ENCODE measurements around the gene ZNF366.
A peak's percentile ranks its signal among the peaks of the same experiment; 100 is the strongest.

ZNF366 gene

GRCh38 chr5:72477176-72477575 lies 30.0 kb downstream of the ZNF366 start:
- Histone ChIP-seq H3K27me3 (ENCODE audit: insufficient read depth, low read length) (no peaks in the 10 kb centered on the region), H3K4me3 (ENCODE audit: low read depth, low read length) (no peak overlapping the region)

GRCh38 chr5:72476721-72477120 lies 30.5 kb downstream of the ZNF366 start:
- Histone ChIP-seq H3K4me3 (ENCODE audit: low read depth, low read length) (no peak overlapping the region), H3K27ac (ENCODE audit: low read depth, low read length) (no peak overlapping the region), H3K27me3 (ENCODE audit: insufficient read depth, low read length) (no peaks in the 10 kb centered on the region), H3K79me2 (ENCODE audit: control insufficient read depth, insufficient read depth, low read length, unreplicated experiment) (no peaks in the 10 kb centered on the region), H3K4me1 (ENCODE audit: control insufficient read depth, insufficient read depth, low read length, unreplicated experiment) (peaks cover 12% of the 10 kb centered on the region), H2AFZ (ENCODE audit: low read length, unreplicated experiment) (no peak overlapping the region), H3K36me3 (ENCODE audit: insufficient read depth, low read length) (no peaks in the 10 kb centered on the region)

More at GRCh38 chr5:72477176-72477575, 30.0 kb downstream of the ZNF366 start:
- Histone ChIP-seq H3K79me2 (ENCODE audit: control insufficient read depth, insufficient read depth, low read length, unreplicated experiment) (no peaks in the 10 kb centered on the region), H2AFZ (ENCODE audit: low read length, unreplicated experiment) (no peak overlapping the region), H3K36me3 (ENCODE audit: insufficient read depth, low read length) (no peaks in the 10 kb centered on the region), H3K4me1 (ENCODE audit: control insufficient read depth, insufficient read depth, low read length, unreplicated experiment) (peaks cover 7% of the 10 kb centered on the region), H3K27ac (ENCODE audit: low read depth, low read length) (no peak overlapping the region)

GRCh38 chr5:72476275-72476674 lies 30.9 kb downstream of the ZNF366 start:
- Histone ChIP-seq H3K27me3 (ENCODE audit: insufficient read depth, low read length) (no peaks in the 10 kb centered on the region), H3K36me3 (ENCODE audit: insufficient read depth, low read length) (no peaks in the 10 kb centered on the region), H3K4me1 (ENCODE audit: control insufficient read depth, insufficient read depth, low read length, unreplicated experiment) (peaks cover 16% of the 10 kb centered on the region), H3K79me2 (ENCODE audit: control insufficient read depth, insufficient read depth, low read length, unreplicated experiment) (no peaks in the 10 kb centered on the region), H3K4me3 (ENCODE audit: low read depth, low read length) (no peak overlapping the region), H3K27ac (ENCODE audit: low read depth, low read length) (no peak overlapping the region), H2AFZ (ENCODE audit: low read length, unreplicated experiment) (no peak overlapping the region)

GRCh38 chr5:72474516-72474915 lies 32.7 kb downstream of the ZNF366 start:
- H3K4me1 ChIP-seq (ENCODE audit: control insufficient read depth, insufficient read depth, low read length, unreplicated experiment) = peaks cover 27% of the 10 kb centered on the region
- no peaks in the 10 kb centered on the region for H3K79me2 ChIP-seq (ENCODE audit: control insufficient read depth, insufficient read depth, low read length, unreplicated experiment)
- no peaks in the 10 kb centered on the region for H3K27me3 ChIP-seq (ENCODE audit: insufficient read depth, low read length)
- no peak overlapping the region for H3K27ac ChIP-seq (ENCODE audit: low read depth, low read length)
- H3K4me3 ChIP-seq (ENCODE audit: low read depth, low read length) = no peak overlapping the region
- no peak overlapping the region for H2AFZ ChIP-seq (ENCODE audit: low read length, unreplicated experiment)
- H3K36me3 ChIP-seq (ENCODE audit: insufficient read depth, low read length) = no peaks in the 10 kb centered on the region

- Histone ChIP-seq H3K27me3 (ENCODE audit: insufficient read depth, low read length) (no peaks in the 10 kb centered on the region), H3K79me2 (ENCODE audit: control insufficient read depth, insufficient read depth, low read length, unreplicated experiment) (no peaks in the 10 kb centered on the region), H3K27ac (ENCODE audit: low read depth, low read length) (no peak overlapping the region), H3K36me3 (ENCODE audit: insufficient read depth, low read length) (no peaks in the 10 kb centered on the region), H2AFZ (ENCODE audit: low read length, unreplicated experiment) (no peak overlapping the region), H3K4me3 (ENCODE audit: low read depth, low read length) (no peak overlapping the region), H3K4me1 (ENCODE audit: control insufficient read depth, insufficient read depth, low read length, unreplicated experiment) (peaks cover 27% of the 10 kb centered on the region)
These were observed 33.1 kb downstream of the ZNF366 start for GRCh38 chr5:72474046-72474500.

- Histone ChIP-seq H3K27me3 (ENCODE audit: insufficient read depth, low read length) (no peaks in the 10 kb centered on the region), H2AFZ (ENCODE audit: low read length, unreplicated experiment) (peak overlapping the region; percentile 48), H3K36me3 (ENCODE audit: insufficient read depth, low read length) (no peaks in the 10 kb centered on the region)
These were observed 34.4 kb downstream of the ZNF366 start for GRCh38 chr5:72472666-72473422.

GRCh38 chr5:72472031-72472430 lies 35.2 kb downstream of the ZNF366 start:
- Histone ChIP-seq H3K79me2 (ENCODE audit: control insufficient read depth, insufficient read depth, low read length, unreplicated experiment) (no peaks in the 10 kb centered on the region), H3K4me1 (ENCODE audit: control insufficient read depth, insufficient read depth, low read length, unreplicated experiment) (peaks cover 47% of the 10 kb centered on the region), H3K27me3 (ENCODE audit: insufficient read depth, low read length) (no peaks in the 10 kb centered on the region), H3K27ac (ENCODE audit: low read depth, low read length) (peak overlapping the region; percentile 14; the same call in 1 of the 2 replicates), H2AFZ (ENCODE audit: low read length, unreplicated experiment) (peak overlapping the region; percentile 48), H3K4me3 (ENCODE audit: low read depth, low read length) (no peak overlapping the region), H3K36me3 (ENCODE audit: insufficient read depth, low read length) (no peaks in the 10 kb centered on the region)

More at GRCh38 chr5:72472666-72473422, 34.4 kb downstream of the ZNF366 start:
- peaks cover 39% of the 10 kb centered on the region for H3K4me1 ChIP-seq (ENCODE audit: control insufficient read depth, insufficient read depth, low read length, unreplicated experiment)
- no peaks in the 10 kb centered on the region for H3K79me2 ChIP-seq (ENCODE audit: control insufficient read depth, insufficient read depth, low read length, unreplicated experiment)
- peak overlapping the region; percentile 14 for H3K27ac ChIP-seq (ENCODE audit: low read depth, low read length)
- H3K4me3 ChIP-seq (ENCODE audit: low read depth, low read length) = no peak overlapping the region

GRCh38 chr5:72470826-72471225 lies 36.4 kb downstream of the ZNF366 start:
- H3K27me3 ChIP-seq (ENCODE audit: insufficient read depth, low read length) = no peaks in the 10 kb centered on the region
- H3K79me2 ChIP-seq (ENCODE audit: control insufficient read depth, insufficient read depth, low read length, unreplicated experiment) = no peaks in the 10 kb centered on the region
- no peaks in the 10 kb centered on the region for H3K36me3 ChIP-seq (ENCODE audit: insufficient read depth, low read length)
- no peak overlapping the region for H2AFZ ChIP-seq (ENCODE audit: low read length, unreplicated experiment)
- H3K4me1 ChIP-seq (ENCODE audit: control insufficient read depth, insufficient read depth, low read length, unreplicated experiment) = peaks cover 55% of the 10 kb centered on the region
- no peak overlapping the region for H3K4me3 ChIP-seq (ENCODE audit: low read depth, low read length)
- H3K27ac ChIP-seq (ENCODE audit: low read depth, low read length) = peak overlapping the region; percentile 33

- Histone ChIP-seq H3K4me1 (ENCODE audit: control insufficient read depth, insufficient read depth, low read length, unreplicated experiment) (peaks cover 61% of the 10 kb centered on the region), H2AFZ (ENCODE audit: low read length, unreplicated experiment) (peak overlapping the region; percentile 62), H3K36me3 (ENCODE audit: insufficient read depth, low read length) (no peaks in the 10 kb centered on the region), H3K79me2 (ENCODE audit: control insufficient read depth, insufficient read depth, low read length, unreplicated experiment) (no peaks in the 10 kb centered on the region), H3K4me3 (ENCODE audit: low read depth, low read length) (no peak overlapping the region), H3K27ac (ENCODE audit: low read depth, low read length) (peak overlapping the region; percentile 85), H3K27me3 (ENCODE audit: insufficient read depth, low read length) (no peaks in the 10 kb centered on the region)
These were observed 38.6 kb downstream of the ZNF366 start for GRCh38 chr5:72468606-72469005.

- H3K27ac ChIP-seq (ENCODE audit: low read depth, low read length) = peak overlapping the region; percentile 85
- H3K27me3 ChIP-seq (ENCODE audit: insufficient read depth, low read length) = no peaks in the 10 kb centered on the region
- H3K4me1 ChIP-seq (ENCODE audit: control insufficient read depth, insufficient read depth, low read length, unreplicated experiment) = peaks cover 61% of the 10 kb centered on the region
- peak overlapping the region; percentile 7; the same call in 1 of the 2 replicates for H3K4me3 ChIP-seq (ENCODE audit: low read depth, low read length)
- no peaks in the 10 kb centered on the region for H3K79me2 ChIP-seq (ENCODE audit: control insufficient read depth, insufficient read depth, low read length, unreplicated experiment)
- H3K36me3 ChIP-seq (ENCODE audit: insufficient read depth, low read length) = no peaks in the 10 kb centered on the region
- H2AFZ ChIP-seq (ENCODE audit: low read length, unreplicated experiment) = peak overlapping the region; percentile 72
These were observed 39.2 kb downstream of the ZNF366 start for GRCh38 chr5:72468024-72468423.

- H3K79me2 ChIP-seq (ENCODE audit: control insufficient read depth, insufficient read depth, low read length, unreplicated experiment) = no peaks in the 10 kb centered on the region
- no peaks in the 10 kb centered on the region for H3K36me3 ChIP-seq (ENCODE audit: insufficient read depth, low read length)
- peak overlapping the region; percentile 72 for H2AFZ ChIP-seq (ENCODE audit: low read length, unreplicated experiment)
- peak overlapping the region; percentile 85 for H3K27ac ChIP-seq (ENCODE audit: low read depth, low read length)
- no peaks in the 10 kb centered on the region for H3K27me3 ChIP-seq (ENCODE audit: insufficient read depth, low read length)
- peaks cover 57% of the 10 kb centered on the region for H3K4me1 ChIP-seq (ENCODE audit: control insufficient read depth, insufficient read depth, low read length, unreplicated experiment)
- H3K4me3 ChIP-seq (ENCODE audit: low read depth, low read length) = peak overlapping the region; percentile 7; the same call in 1 of the 2 replicates
These were observed 39.7 kb downstream of the ZNF366 start for GRCh38 chr5:72467461-72467860.
